H1 (cell line): ENCODE data around the gene TBC1D16. TPM values are rescaled to one million over a fixed set of nuclear protein-coding genes. Genes with fewer than 3 reads are reported as not detected.

Experiments used
- ATF3 ChIP-seq: IDR thresholded peaks from 2 replicates; pipeline ENCODE4 v1.6.1; 2011; ENCODE audit warnings: low read depth, mild to moderate bottlenecking, low read length; ENCODE audit not compliant: insufficient read depth
- RNF2 ChIP-seq: fragments of 200-900, 300-1000 bp; sonication (generic); IDR thresholded peaks from 2 replicates; pipeline ENCODE4 v1.7.1; 2016; ENCODE audit warnings: borderline replicate concordance, low read depth, mild to moderate bottlenecking, antibody characterized with exemption, low read length; ENCODE audit not compliant: poor library complexity, severe bottlenecking; ENCODE audit errors: missing control alignments
- ZNF274 ChIP-seq: IDR thresholded peaks from 2 replicates; pipeline ENCODE4 v1.7.0; 2012; ENCODE audit warnings: low read length, borderline replicate concordance; ENCODE audit errors: extremely low read depth
- polyA plus RNA-seq, 7 experiments: library from polyadenylated mRNA; depleted of rRNA in 3 of 7; stranded (reverse) in 5 of 7; unstranded in 2 of 7; fragments of >200 nt in 5 of 7; fragments of 200-250 nt in 2 of 7; gene quantifications; 1 replicate in 5 of 7; 2 replicates in 1 of 7; 4 replicates in 1 of 7; pipeline versions ENCODE4 v1.2.1 to v1.2.3, GENCODE V29; 2011 to 2013; ENCODE audit warnings: missing spikeins in 2 of 7, mixed read lengths in 2 of 7
- total RNA-seq: library from RNA; stranded (reverse); fragmentation: NEBNext Ultra II Directional; extraction: Animal tissue kit (Norgen Biotek cat#: 25700); gene quantifications from 2 replicates; pipeline ENCODE4 v1.2.1, GENCODE V29; 2021

TBC1D16 gene
- total and polyA plus RNA-seq, 2 of the 8 experiments (the other 6 are each of a cell fraction or from before 2014, with no cell fraction given), result 21.1 to 109 TPM

GRCh38 chr17:79977708-79978547 lies 57.7 kb downstream of the TBC1D16 start (continued):
- no peak for TF ChIP-seq ATF3
- no peak for TF ChIP-seq RNF2
- no peak for TF ChIP-seq ZNF274
- TF ChIP-seq, all 59 proteins: peak for 0
